ENCODE results near the gene MAP2K3. TPM values are rescaled to one million over a fixed set of nuclear protein-coding genes. Genes with fewer than 3 reads are reported as not detected.
"Not testable (repeated sequence)": the region's sequence is repeated elsewhere in the genome, so short reads cannot be mapped to it uniquely, and the experiment has no call there.

MAP2K3 gene
- total RNA-seq, 1 donor from 2014 or later: 57.8 TPM

DNA sequence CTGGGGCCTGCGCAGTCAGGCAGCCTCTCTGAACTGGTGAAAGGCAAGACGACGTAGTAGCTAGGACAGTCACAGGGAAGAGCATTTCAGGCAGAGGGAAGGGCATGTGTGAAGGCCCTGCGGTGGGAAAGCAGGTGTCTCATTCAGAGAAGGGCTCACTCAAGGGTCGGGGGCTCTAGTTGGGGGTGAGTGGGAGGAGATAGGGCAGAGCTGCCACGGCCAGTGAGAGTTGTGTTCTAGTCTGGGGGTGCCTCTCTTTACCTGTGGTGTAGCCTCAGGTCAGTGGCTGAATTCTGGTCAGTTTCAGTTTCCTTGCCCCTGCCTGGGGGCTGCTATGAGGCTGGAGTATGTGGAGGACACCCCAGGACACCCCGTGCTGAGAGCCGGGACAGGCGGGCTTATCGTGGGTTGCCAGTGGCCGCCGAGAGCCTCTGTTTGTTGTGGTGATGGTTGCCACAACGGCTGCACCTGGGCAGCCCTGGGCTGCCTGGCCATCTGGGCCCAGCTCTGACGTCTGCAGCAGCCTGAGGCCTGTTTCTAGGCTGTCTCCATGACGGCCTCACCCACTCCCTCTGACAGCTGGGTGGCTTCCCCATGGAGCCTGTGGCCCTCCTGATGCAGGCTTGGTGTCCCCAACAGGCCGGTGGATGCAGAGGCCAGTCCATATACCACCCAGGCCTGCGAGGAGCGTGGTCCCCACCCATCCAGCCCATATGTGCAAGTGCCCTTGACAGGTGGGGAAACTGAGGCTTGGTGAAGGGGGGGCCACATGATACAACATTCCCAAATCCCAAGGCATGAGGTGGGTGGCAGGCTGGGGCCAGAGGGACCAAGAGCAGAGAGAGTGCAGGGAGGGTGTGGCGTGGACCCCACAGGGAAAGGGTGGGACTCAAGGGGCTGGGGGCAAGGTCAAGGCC, 10.8 kb downstream of the MAP2K3 start:
- intact Hi-C loops (cut with micrococcal nuclease): no loop called here

- intact Hi-C loops (cut with micrococcal nuclease): no loop called here
Observed at GRCh38 chr17:21296097-21297025, 11.8 kb downstream of the MAP2K3 start.

DNA sequence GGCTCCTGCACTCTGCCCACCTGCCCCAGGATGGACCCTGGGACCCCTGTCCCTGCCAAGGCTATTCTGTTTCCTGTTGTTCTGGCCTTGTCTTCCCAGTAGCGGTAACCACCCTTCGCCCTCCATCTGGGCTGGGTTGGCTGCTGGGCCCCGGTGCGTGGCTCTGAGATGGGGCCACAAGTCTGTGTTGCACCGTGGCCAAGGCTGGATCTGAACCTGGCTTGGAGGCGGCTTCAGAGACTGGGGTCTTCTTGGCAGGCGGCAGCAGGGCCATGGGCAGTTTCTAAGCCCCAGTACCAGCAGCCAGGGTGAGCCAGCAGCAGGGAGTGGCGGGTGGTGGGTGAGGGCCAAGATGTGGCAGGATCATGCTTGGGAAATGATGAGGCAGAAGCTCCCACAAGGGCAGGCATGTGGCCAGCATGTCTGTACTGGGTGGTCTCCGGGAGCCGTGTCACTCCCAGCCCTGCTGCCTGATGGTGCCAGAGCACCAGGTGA, 12.6 kb downstream of the MAP2K3 start:
- intact Hi-C loops (cut with micrococcal nuclease): no loop called here

- intact Hi-C loops (cut with micrococcal nuclease): no loop called here
Observed at GRCh38 chr17:21297597-21297996, 13.1 kb downstream of the MAP2K3 start.

GRCh38 chr17:21298056-21298982, 13.8 kb downstream of the MAP2K3 start:
- intact Hi-C loops (cut with micrococcal nuclease): no loop called here

DNA sequence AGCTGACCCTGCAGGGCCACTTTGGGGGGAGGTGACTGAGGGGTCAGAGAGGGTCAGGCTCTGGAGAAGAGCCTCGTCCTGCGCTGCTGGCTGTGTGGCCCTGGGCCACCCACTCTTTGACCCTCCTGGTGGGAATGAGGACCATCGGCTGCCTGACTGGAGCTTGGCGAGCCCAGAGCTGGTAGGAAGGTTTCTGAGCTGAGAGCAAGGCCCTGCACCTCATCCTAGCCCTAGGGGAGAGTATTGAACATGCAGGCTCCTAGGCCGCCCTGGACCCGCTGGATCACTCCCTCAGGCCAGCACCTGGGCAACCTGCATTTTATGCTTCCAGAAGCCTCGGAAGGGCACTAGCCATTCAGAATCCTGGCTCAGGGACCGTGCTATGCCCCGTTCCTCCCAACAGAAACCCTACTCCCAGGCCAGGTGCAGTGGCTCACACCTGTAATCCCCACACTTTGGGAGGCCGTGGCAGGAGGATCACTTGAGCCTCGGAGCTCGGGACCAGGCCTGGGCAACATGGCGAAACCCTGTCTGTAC, 14.5 kb downstream of the MAP2K3 start:
- intact Hi-C loops (cut with micrococcal nuclease): no loop called here

DNA sequence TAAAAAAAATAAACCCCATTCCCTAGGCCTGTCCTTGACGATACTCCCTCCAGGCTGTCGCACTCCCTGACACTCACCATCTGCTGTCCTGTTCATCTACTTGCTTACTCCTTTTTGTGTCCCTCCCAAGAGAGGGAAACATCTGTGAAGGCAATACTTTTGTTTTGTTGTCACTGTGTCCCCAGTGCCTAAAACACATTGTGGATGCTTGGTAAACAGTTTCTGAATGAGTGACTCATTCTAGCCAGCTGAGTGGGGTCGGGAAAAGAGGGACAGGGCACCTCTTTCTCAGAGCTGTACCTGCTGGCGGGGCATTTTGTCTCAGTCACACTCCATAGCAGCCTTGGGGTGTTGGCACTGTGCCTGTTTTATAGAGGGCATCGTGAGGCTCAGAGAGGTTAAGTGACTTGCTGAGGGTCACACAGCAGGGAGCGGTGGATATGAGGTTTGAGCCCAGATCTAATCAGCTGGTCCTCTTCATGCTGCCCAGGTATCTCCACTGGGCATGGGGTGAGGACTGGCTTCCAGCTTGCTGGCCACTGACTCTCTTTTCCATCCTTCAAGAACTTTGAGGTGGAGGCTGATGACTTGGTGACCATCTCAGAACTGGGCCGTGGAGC, 15.6 kb downstream of the MAP2K3 start:
- intact Hi-C loops (cut with micrococcal nuclease): no loop called here

- intact Hi-C loops (cut with micrococcal nuclease): no loop called here
Observed at GRCh38 chr17:21300601-21301571, 16.4 kb downstream of the MAP2K3 start.

DNA sequence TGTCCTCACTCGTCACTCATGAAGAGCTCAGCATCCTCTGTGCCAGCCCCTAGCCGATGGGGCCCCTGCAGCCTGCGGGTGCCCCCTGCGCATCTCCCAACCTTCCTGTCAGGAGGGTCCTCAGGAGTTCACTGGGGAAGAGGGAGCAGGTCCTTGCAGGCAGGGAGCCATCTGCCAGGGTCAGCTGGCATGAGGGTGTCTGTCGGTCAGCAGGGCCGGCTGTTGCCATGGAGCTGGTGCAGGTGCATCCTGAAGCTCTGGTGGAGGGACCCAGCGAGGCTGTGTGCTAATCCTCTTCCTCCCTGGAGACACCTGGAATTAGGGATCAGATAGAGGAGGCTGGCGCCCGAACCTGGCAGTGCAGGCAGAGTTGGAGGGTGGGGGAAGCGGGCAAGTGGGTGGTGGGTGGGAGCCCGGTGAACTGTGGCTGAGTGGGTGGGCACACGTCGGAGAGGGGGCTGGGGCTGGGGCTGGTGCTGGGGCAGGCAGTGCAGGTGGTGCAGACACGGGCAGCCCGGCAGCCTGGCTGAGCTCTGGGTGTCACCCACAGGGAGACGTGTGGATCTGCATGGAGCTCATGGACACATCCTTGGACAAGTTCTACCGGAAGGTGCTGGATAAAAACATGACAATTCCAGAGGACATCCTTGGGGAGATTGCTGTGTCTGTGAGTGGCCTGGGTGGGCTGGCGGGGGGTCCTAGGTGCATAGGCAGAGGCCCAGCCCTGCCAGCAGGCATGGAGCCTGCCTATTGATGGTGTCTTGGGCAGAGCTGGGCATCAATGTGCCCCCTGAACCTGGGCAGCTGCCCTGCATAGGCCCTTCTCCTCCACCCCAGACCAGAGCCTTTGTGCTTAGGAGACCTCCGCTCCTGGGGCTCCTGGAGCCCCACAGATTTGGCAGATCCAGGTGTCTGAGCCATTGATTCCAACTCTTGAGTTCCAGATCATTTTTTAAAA, 17.4 kb downstream of the MAP2K3 start:
- intact Hi-C loops (cut with micrococcal nuclease): no loop called here

GRCh38 chr17:21302711-21303425, 18.4 kb downstream of the MAP2K3 start:
- intact Hi-C loops (cut with micrococcal nuclease): no loop called here

DNA sequence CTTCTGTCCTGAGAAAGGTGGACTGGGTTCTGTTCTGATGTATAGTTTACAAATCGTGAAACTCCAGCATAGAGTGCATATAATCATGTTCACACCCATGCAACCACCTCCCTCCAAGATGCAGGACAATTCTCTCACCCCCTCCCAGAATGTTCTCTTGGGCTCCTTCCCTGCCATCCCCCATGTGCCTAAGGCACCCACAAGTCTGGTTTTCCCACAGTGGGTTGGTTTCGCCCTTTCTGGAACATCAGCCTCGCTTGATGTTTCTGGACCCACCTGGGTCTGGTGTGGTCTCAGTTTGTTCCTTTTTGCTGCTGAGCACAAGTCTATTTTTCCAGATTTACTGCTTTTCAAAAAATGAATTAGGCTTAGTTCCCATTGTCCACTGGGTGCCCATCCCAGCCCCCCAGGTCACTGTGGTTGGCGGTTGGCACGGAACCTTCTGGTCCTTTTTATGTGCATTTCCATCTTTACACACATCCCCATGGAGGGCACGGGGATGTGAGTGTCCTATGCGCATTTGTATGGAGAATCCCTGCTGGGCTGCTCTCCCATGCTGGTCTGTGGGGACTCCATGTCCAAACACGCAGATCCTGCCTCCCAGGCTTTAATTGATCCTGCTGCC, 19.0 kb downstream of the MAP2K3 start:
- intact Hi-C loops (cut with micrococcal nuclease): no loop called here

DNA sequence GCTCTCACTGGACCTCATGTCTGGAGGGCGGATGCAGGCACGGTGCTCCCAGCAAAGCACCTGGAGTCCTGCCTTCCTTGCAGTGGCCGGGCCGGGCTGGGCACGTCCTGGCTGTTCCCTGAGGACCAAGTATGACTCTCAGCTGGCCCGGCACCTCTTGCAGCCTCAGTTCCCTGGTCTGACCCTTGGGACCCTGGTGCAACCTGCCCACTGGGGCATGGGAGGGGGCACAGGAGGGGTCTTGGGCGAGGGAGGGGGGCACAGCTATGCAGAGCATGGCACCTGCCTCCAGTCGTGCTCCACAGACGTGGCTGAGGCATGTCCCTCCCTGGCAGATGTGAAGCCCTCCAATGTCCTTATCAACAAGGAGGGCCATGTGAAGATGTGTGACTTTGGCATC, 19.6 kb downstream of the MAP2K3 start:
- intact Hi-C loops (cut with micrococcal nuclease): no loop called here

- intact Hi-C loops (cut with micrococcal nuclease): not testable (repeated sequence)
Observed at GRCh38 chr17:21304551-21305151, 20.1 kb downstream of the MAP2K3 start.

DNA sequence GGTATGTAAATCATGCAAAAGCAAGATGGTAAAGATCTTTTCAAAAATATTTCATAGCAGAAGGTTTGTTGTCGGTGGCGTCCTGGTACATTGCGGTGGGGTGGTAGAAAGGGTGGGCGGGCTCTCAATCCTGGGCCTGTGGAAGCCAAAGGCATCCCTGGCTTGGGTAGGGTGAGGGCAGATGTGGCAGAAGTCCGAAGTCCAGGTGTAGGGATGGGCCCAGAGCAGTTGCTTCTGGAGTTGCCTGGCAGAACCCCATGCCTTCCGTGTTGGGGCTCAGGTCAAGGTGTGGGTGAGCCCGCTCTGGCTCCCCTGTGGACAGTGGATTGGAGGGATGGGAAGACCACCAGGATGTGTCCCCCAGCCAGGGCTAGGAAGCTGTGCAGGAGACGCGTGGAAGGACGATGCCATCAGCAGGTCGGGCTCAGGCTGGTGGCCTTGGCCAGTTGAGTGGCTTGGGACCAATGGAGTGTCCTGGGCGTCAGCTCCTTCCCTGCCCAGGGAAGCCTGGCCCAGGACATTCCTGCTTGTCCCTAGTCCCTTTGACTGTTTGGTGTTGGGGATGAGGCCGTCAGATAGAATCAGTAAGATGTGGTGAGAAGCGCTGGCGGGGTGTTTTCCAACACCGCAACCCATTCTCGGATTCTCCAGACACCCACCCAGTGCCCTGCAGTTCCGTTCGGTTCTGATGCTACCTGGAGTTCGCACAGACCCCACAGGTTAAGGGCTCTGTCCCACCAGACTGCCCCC, 21.1 kb downstream of the MAP2K3 start:
- intact Hi-C loops (cut with micrococcal nuclease): not testable (repeated sequence)

DNA sequence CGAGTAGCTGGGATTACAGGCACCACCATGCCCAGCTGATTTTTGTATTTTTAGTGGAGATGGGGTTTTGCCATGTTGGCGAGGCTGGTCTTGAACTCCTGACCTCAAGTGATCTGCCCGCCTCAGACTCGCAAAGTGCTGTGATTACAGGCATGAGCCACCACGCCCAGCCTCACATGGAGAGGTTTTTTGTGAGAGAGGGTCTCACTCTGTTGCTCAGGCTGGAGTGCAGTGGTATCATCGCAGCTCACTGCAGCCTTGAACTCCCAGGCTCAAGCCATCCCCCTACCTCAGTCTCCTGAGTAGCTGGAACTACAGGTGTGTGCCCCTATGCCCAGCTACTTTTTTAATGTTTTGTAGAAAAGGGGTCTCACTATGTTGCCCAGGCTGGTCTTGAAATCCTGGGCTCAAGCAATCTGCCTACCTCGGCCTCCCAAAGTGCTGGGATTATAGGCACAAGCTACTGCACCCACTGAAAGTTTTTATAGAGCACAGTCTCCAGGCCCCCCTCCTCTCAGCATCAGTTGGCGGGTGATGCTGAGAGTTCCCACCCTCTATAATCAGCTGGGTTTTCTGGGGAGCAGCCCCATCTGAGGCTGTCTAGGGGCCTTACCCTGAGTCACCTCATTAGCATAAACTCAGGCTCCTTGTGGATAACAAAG, 22.2 kb downstream of the MAP2K3 start:
- intact Hi-C loops (cut with micrococcal nuclease): not testable (repeated sequence)
